Activated CD8-positive, alpha-beta memory T cell treated with anti-CD3 and anti-CD28 coated beads, Interleukin-2, amount 50 U/mL, for 24 hours (primary cell): ENCODE data around the gene EZR.
"Not testable (repeated sequence)": the region's sequence is repeated elsewhere in the genome, so short reads cannot be mapped to it uniquely, and the experiment has no call there.

Experiments
- DNase-seq: peaks from one replicate; pipeline ENCODE4 v3.0.0-alpha.2; 2020; ENCODE audit errors: extremely low read depth

The EZR gene

DNA sequence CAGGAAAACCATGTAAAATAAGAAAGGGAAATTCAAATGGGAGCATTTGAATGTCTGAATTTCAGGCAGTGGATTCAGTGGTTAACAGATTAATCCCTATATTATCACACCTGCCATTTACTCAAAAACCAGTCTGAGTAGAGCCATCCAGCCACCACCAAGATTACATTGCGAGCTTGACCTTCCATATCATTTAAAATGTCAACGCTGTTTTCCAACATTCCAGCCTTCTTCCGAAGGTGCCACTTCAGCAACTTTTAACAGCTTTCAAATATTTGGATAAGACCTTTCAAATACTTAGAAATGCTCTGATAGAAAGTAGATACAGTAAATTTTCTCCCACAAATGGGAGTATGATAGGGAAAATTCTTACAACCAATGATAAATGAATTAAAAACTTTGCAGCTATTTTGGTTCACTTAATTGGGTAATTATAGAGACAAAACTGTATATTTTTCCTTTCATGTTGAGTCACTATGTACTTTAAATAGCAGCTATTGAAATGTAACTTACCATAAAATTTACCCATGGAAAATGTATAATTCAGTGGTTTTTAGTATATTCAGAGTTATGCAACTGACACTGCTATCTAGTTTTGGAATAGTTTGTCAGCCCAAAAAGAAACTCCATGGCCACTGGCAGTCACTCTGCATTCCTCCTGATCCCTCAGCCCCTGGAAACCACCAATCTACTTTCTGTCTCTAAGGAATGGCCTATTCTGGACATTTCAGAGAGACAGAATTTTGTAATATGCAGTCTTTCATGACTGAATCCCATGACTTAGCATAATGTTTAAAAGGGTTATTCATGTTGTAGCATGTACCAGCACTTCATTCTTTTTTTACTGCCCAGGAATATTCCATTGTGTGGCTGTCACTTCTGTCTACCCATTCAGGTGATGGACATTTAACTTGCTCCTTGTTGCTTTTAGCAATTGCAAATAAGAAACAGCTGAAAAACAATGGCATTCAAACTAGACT, 21.5 kb downstream of the EZR start:
- DNase-seq: no peak

DNA sequence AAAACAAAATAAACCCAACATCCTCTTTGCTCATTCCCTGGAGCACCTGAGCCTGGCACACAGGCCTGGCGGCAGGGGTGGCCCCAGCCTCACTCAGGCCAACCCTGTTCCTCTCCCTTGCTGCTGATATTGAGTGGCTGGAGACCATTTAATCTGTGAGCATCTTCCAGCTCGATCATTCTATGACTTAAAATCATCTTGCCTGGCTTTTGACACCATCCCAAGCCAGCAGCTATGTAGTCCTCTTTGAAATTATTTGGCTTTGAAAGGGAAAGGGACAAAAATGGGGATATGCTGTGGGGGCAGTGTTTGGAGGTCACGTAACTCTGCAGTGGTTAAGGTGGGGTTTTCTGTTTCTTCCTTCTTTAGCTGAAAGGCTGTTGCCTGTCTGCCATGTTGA, 22.8 kb downstream of the EZR start:
- DNase-seq: no peak

GRCh38 chr6:158795516-158795915, 23.7 kb downstream of the EZR start:
- no peak for DNase-seq

DNA sequence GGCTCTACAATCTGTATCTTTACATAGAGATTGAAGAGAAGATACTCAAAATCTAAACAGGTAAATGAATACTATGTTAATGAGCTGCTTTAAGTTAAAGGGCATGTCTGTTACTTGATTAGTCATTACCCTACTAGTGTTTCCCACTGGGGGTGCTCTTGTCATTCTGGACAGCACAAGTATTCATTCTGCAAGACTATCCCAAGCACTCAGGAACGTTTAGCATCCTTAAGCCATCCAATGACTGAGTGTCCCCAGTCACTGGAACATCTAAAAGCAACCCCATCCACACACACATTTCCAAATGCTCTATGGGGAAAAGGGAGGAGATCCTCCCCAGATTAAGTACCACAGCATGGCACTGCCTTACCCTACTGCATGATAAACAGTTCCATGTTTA, 25.7 kb downstream of the EZR start:
- no peak for DNase-seq

- DNase-seq: not testable (repeated sequence)
These were observed 26.7 kb downstream of the EZR start for GRCh38 chr6:158792505-158792904.

DNA sequence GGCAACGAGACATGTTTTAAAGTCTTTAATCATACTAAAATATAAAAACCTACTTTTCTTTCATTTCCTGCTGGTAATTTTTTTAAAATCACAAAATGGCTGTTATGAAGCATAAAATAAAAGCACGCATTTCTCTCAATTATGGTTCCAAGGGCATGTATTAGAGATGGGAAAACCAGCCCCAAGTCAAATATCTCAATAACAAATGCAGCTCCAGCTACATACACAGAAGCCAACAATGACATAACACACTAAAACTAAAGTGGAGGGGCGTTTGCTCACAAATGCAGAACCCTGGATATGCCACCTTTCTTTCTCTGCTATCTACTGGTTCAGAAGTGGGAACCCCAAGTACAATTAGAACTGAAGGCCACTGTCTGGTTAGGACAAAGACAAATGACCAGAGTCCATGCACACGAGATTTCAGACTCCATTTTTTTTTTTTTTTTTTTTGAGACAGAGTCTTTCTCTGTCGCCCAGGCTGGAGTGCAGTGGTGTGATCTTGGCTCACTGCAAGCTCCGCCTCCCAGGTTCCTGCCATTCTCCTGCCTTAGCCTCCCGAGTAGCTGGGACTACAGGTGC, 27.8 kb downstream of the EZR start:
- DNase-seq: no peak

GRCh38 chr6:158789115-158789917, 29.9 kb downstream of the EZR start:
- DNase-seq: no peak

DNA sequence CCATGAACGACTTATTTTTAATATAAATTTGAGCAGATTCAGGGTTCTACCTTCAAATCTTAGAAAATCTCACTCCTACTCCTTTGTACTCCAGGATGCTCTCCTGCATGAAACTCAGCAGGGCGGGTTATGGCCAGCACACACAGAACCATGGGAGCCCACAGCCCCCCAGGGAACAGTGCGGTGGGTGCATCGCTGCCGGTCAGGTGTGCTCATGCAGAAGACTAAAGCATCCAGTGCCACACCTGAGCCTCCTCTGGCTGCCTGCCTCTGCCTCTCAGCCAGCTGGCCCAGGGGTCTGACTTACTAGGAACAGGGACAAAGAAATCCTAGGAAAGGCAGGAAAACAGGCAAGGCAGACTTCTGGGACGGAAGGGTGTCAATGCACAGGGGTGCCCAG, 31.8 kb downstream of the EZR start:
- no peak for DNase-seq

GRCh38 chr6:158786645-158787304, 32.4 kb downstream of the EZR start:
- DNase-seq: no peak

GRCh38 chr6:158785036-158785435, 34.1 kb downstream of the EZR start:
- DNase-seq: no peak

DNA sequence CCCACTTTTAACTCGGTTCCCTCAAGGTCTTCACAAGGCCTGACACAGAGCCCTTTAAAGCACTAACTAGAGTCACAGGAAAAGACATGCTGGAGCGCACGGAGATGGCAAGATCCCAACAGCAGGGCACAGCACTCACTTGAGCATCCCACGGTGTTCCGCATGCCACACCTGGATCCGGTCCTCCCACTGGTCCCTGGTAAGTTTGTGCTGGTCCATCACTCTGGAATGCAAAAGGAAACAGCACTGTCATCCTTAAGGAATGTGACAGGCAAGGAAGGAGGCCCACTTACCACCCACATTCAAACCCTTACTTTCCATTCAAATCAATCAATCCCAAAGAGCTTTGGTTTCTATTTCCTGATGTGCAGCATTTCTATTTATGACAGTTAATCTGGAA, 34.7 kb downstream of the EZR start:
- DNase-seq: no peak

- no peak for DNase-seq
These were observed 35.3 kb downstream of the EZR start for GRCh38 chr6:158783851-158784250.

GRCh38 chr6:158783167-158783450, 36.1 kb downstream of the EZR start:
- no peak for DNase-seq

GRCh38 chr6:158782432-158783166, 36.6 kb downstream of the EZR start:
- no peak for DNase-seq

DNA sequence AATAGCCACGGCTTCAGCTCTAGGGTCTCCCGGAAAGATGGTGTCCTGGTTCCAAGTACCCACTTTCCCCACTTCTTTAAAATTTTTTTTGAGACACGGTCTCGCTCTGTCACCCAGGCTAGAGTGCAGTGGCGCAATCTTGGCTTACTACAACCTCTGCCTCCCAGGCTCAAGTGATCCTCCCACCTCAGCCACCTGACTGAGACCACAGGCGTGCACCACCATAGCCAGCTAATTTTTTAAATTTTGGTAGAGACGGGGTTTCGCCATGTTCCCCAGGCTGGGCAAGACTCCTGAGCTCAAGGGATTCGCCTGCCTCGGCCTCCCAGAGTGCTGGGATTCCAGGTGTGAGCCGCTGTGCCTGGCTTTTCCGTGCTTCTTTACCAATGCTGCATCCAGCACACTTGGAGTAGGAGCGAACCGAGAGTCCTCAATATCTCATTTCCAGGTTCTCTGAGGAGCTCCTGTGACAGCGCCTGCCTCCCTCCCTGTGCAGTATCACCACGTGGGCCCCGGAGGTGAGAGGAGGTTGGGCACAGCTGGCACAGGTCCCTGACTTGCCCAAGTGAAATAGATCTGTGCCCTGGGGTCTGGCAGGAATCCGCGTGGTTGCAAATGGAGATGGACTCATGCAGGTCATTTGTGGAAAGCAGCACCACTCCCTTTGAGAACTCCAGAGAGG, 37.3 kb downstream of the EZR start:
- no peak for DNase-seq

DNA sequence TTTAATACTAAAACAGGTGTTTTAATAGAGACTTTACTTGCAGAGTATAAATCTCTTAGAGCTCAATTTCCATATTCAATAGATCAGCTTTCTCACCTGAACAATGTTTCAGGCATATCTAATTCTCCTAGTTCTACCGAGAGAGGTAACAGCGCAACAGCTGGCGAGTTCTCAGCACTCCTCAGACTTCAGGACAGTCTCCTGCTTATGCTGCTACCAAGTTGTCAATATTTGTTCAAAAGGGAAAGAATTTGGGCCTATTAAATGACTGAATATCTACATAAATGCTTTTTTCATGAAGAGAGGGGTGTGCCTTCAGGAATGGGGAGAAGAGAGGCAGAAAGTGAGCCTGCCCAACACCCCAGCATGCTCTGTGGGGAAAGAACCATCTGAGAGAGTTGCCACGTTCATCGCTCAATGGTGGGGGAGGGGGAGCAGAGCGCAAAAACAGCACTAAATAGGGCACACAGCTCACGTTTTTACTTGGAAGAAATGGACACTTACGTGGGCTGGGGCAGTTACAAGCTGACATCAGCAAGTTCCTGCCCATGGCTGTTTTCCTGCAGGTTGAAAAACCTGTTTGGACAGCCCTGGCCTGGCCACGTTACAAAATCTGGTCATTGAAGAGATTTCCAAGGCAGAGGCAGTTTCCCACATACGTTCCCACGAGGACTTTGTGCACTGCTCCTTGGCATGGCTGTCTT, 38.0 kb downstream of the EZR start:
- DNase-seq: no peak

DNA sequence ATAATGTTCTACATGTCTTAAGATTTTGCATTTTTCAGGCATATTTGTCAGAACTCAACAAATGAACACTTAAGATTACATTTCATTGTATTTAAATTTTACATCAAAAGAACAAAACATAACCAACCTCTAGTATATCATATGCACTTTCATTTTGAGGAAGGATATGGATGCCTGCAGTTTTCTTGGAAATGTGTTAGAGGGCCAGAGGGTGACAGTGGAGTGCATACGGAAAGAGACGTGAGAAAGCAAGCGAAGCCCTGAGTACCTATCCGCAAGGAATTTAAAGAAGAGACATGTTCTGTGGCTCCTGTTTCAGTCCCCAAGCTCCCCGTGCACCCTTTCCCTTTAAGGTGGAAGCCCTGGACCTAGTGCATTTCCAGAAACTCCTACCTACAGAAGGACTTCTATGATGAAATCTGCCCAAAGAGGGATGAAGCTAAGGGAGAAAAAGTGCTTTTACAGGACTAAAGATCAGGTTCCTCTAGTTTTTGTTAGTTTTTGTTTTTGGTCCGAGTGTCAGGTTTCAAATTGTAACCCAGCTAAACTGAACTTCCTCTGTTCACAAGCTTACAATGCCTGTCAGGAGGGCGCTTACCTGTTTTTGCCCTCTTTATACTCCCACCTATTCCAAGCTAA, 38.8 kb downstream of the EZR start:
- DNase-seq: no peak

DNA sequence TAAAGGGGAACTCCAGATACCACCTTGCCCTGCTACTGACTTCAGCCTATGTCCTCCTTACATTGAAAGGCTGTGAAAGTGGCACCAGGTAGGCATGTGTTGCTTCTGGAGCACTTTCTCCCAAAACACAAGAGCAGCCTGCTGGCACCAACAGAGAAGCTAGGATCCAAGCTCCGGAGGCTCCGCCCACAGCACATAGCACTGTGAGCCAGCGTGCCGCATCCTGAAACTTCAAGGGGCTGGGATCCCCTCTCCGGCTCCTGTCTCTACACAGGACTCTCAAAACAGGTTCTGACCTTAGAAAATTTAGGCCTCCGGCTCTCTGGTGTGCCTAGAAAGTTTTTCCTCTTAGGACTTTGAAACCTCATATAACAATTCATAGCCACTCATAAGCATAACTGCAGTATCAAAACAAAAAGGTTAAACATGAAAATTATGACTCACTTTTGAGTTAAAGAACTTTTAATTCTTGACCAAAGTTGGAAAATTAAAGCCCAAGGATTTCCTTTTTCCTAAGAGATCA, 41.1 kb downstream of the EZR start:
- no peak for DNase-seq

GRCh38 chr6:158777510-158777909, 41.7 kb downstream of the EZR start:
- DNase-seq: no peak

GRCh38 chr6:158776737-158777136, 42.4 kb downstream of the EZR start:
- no peak for DNase-seq
